ENCODE data around the gene ALOXE3. TPM values are rescaled to one million over a fixed set of nuclear protein-coding genes. Genes with fewer than 3 reads are reported as not detected.
"Not testable (repeated sequence)": the region's sequence is repeated elsewhere in the genome, so short reads cannot be mapped to it uniquely, and the experiment has no call there.

Gene ALOXE3
- total and polyA plus RNA-seq, 3 experiments from 2014 or later = not detected

- H3K27ac Mint-ChIP-seq = peak overlapping the region in 1 of 8 donors; percentile 70
- POLR2A ChIA-PET = not testable (repeated sequence)
Observed at GRCh38 chr17:8077939-8078338, 40.4 kb downstream of the ALOXE3 start.

DNA sequence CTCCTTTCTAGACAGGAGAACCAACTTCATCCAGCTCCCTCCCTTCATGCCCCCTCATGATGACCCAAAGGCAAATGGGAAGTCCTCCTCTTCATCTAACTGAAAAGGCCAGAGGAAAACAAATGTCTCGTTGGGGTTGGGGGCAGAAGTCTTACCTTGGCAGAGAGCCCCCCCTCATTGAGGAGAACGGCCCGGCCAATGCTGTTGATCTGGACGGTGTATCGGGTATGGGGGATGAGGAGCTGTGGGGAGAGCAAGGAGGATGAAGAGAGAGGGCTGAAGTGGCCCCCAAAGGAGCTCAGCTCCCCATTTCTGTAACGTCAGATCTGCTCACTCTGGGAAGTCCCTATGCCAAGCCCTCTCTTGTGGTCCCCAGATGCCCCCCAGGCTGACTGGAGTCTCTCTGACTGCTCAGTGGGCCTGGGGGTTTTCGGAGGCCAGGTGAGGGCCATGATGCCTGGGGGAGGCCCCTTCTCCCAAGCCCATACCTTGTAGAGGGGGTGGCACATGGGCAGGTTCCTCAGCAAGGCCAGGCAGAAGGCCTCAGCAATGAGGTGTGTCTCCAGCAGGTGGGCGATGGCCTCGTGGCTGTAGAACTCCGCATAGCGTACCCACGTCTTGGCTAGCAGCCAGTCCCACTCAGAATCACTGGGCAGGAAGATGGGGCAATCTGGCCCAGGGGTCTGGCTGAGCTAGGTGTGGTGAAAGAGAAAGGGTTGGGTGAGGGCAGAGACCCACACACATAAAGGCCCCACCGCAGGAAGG, 41.6 kb downstream of the ALOXE3 start:
- Mint-ChIP-seq H3K27me3 (peaks cover 26 to 32% of the 10 kb centered on the region in 2 donors), H3K4me3 (no peak overlapping the region), H3K4me1 (peaks cover 21 to 43% (median 34%) of the 10 kb centered on the region in 3 donors), H3K27ac (no peak overlapping the region), H3K36me3 (peaks cover 0 to 4% (median 0%) of the 10 kb centered on the region in 3 donors), H3K9me3 (peaks cover 0 to 1% (median 0%) of the 10 kb centered on the region in 5 donors)
- peak in 1 of 5 donors; percentile 40 for DNase-seq
- H3K4me3 ChIP-seq (ENCODE audit: low read length) = no peak overlapping the region
- no peaks in the 10 kb centered on the region for H3K9me3 ChIP-seq (ENCODE audit: low read length)
- ChIA-PET POLR2A (no interaction called here), CTCF (interaction anchor here (1.1 to 4.5 kb wide), 4 partner anchors 16 to 40 kb away, joined by 3 to 42 read pairs (median 16); no protein-coding TSS in a partner anchor)
- no peaks in the 10 kb centered on the region for H3K36me3 ChIP-seq (ENCODE audit: insufficient read depth, low read length)
- peaks cover 38% of the 10 kb centered on the region for H3K4me1 ChIP-seq (ENCODE audit: insufficient read depth, low read length)
- peaks cover 17% of the 10 kb centered on the region for H3K27me3 ChIP-seq (ENCODE audit: insufficient read depth, low read length, poor library complexity, severe bottlenecking)
- H3K27ac ChIP-seq (ENCODE audit: low read depth, low read length) = no peak overlapping the region

More at GRCh38 chr17:8077939-8078338, 40.4 kb downstream of the ALOXE3 start:
- H3K4me3 Mint-ChIP-seq = peak overlapping the region in 3 of 7 donors; percentile 44 to 61 (median 47)
- not testable (repeated sequence) for H3K36me3 ChIP-seq (ENCODE audit: insufficient read depth, low read length); H3K9me3 Mint-ChIP-seq; H3K27ac ChIP-seq (ENCODE audit: low read depth, low read length); H3K36me3 Mint-ChIP-seq; H3K4me3 ChIP-seq (ENCODE audit: low read length); DNase-seq; H3K9me3 ChIP-seq (ENCODE audit: low read length)
- H3K4me1 Mint-ChIP-seq = peaks cover 14 to 36% (median 30%) of the 10 kb centered on the region in 3 donors
- CTCF ChIA-PET = interaction anchor here (0.7 to 4.5 kb wide), 6 partner anchors 13 to 42 kb away, joined by 3 to 42 read pairs (median 6); no protein-coding TSS in a partner anchor
- peaks cover 17% of the 10 kb centered on the region for H3K27me3 ChIP-seq (ENCODE audit: insufficient read depth, low read length, poor library complexity, severe bottlenecking)
- H3K27me3 Mint-ChIP-seq = peaks cover 18 to 25% of the 10 kb centered on the region in 2 donors
- H3K4me1 ChIP-seq (ENCODE audit: insufficient read depth, low read length) = peaks cover 27% of the 10 kb centered on the region

- H3K4me3 ChIP-seq (ENCODE audit: low read length) = no peak overlapping the region
- Mint-ChIP-seq H3K4me3 (peak overlapping the region in 1 of 7 donors; percentile 36), H3K4me1 (peaks cover 21 to 41% (median 33%) of the 10 kb centered on the region in 3 donors), H3K27ac (no peak overlapping the region), H3K9me3 (peaks cover 0 to 1% (median 0%) of the 10 kb centered on the region in 5 donors), H3K36me3 (peaks cover 0 to 4% (median 0%) of the 10 kb centered on the region in 3 donors), H3K27me3 (peaks cover 31 to 41% of the 10 kb centered on the region in 2 donors)
- no peak overlapping the region for H3K27ac ChIP-seq (ENCODE audit: low read depth, low read length)
- peaks cover 38% of the 10 kb centered on the region for H3K4me1 ChIP-seq (ENCODE audit: insufficient read depth, low read length)
- H3K36me3 ChIP-seq (ENCODE audit: insufficient read depth, low read length) = no peaks in the 10 kb centered on the region
- no peak for DNase-seq
- no peaks in the 10 kb centered on the region for H3K9me3 ChIP-seq (ENCODE audit: low read length)
- CTCF ChIA-PET = interaction anchor here (1.1 to 4.5 kb wide), 6 partner anchors 15 to 225 kb away, joined by 3 to 42 read pairs (median 12); no protein-coding TSS in a partner anchor
- peaks cover 17% of the 10 kb centered on the region for H3K27me3 ChIP-seq (ENCODE audit: insufficient read depth, low read length, poor library complexity, severe bottlenecking)
- POLR2A ChIA-PET = no interaction called here
Observed at GRCh38 chr17:8075574-8076342, 42.6 kb downstream of the ALOXE3 start.

- Histone ChIP-seq H3K27me3 (ENCODE audit: insufficient read depth, low read length, poor library complexity, severe bottlenecking) (peaks cover 17% of the 10 kb centered on the region), H3K36me3 (ENCODE audit: insufficient read depth, low read length) (no peaks in the 10 kb centered on the region), H3K4me1 (ENCODE audit: insufficient read depth, low read length) (peaks cover 32% of the 10 kb centered on the region), H3K4me3 (ENCODE audit: low read length) (no peak overlapping the region), H3K9me3 (ENCODE audit: low read length) (no peaks in the 10 kb centered on the region), H3K27ac (ENCODE audit: low read depth, low read length) (no peak overlapping the region)
- peaks cover 0 to 4% (median 0%) of the 10 kb centered on the region in 3 donors for H3K36me3 Mint-ChIP-seq
- peaks cover 33 to 47% of the 10 kb centered on the region in 2 donors for H3K27me3 Mint-ChIP-seq
- no peak for DNase-seq
- peak overlapping the region in 2 of 7 donors; percentile 10 to 46 for H3K4me3 Mint-ChIP-seq
- ChIA-PET CTCF (interaction anchor here (0.9 to 3.3 kb wide), 13 partner anchors 9 to 332 kb away, joined by 3 to 33 read pairs (median 8); no protein-coding TSS in a partner anchor), POLR2A (no interaction called here)
- H3K4me1 Mint-ChIP-seq = peaks cover 21 to 35% (median 27%) of the 10 kb centered on the region in 3 donors
- peak overlapping the region in 1 of 8 donors; percentile 94 for H3K27ac Mint-ChIP-seq
- H3K9me3 Mint-ChIP-seq = peaks cover 0 to 1% (median 0%) of the 10 kb centered on the region in 5 donors
Observed at GRCh38 chr17:8075081-8075480, 43.2 kb downstream of the ALOXE3 start.

DNA sequence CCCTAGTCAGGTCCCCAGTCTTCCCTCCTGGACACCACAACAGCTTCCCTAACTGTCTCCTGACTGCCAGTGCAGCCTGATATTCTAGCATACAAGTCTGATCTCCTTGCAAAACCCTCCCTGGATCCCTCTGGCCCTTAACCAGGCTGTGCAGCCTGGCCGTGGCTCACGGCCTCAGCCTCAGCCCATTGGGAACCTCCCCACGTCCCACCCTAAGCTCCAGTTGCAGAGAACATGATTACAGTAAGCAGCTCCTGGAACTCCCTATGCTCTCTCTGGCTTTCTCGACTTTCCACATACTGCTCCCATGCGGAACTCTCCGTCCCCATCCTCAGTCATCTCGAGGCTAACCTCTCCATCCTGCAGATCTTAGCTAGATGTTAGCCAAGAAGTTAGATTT, 43.8 kb downstream of the ALOXE3 start:
- Mint-ChIP-seq H3K4me3 (peak overlapping the region in 4 of 7 donors; percentile 5 to 42 (median 9)), H3K27me3 (peaks cover 36 to 47% of the 10 kb centered on the region in 2 donors), H3K36me3 (no peaks in the 10 kb centered on the region), H3K9me3 (peaks cover 0 to 1% (median 0%) of the 10 kb centered on the region in 5 donors), H3K27ac (peak overlapping the region in 1 of 8 donors; percentile 94), H3K4me1 (peaks cover 21 to 31% (median 23%) of the 10 kb centered on the region in 3 donors)
- POLR2A ChIA-PET = interaction anchor here (0.9 to 1.2 kb wide), 2 partner anchors 14 to 221 kb away, joined by 3 to 4 read pairs; partner anchors contain the start of gene SLC25A35
- Histone ChIP-seq H3K4me1 (ENCODE audit: insufficient read depth, low read length) (peaks cover 28% of the 10 kb centered on the region), H3K27ac (ENCODE audit: low read depth, low read length) (no peak overlapping the region), H3K27me3 (ENCODE audit: insufficient read depth, low read length, poor library complexity, severe bottlenecking) (peaks cover 17% of the 10 kb centered on the region), H3K4me3 (ENCODE audit: low read length) (no peak overlapping the region), H3K36me3 (ENCODE audit: insufficient read depth, low read length) (no peaks in the 10 kb centered on the region), H3K9me3 (ENCODE audit: low read length) (no peaks in the 10 kb centered on the region)
- CTCF ChIA-PET = interaction anchor here (0.6 to 3.3 kb wide), 25 partner anchors 9 to 985 kb away, joined by 3 to 33 read pairs (median 4); partner anchors contain the start of genes BORCS6, PER1 and SLC25A35
- peak in 1 of 5 donors; percentile 10 for DNase-seq

DNA sequence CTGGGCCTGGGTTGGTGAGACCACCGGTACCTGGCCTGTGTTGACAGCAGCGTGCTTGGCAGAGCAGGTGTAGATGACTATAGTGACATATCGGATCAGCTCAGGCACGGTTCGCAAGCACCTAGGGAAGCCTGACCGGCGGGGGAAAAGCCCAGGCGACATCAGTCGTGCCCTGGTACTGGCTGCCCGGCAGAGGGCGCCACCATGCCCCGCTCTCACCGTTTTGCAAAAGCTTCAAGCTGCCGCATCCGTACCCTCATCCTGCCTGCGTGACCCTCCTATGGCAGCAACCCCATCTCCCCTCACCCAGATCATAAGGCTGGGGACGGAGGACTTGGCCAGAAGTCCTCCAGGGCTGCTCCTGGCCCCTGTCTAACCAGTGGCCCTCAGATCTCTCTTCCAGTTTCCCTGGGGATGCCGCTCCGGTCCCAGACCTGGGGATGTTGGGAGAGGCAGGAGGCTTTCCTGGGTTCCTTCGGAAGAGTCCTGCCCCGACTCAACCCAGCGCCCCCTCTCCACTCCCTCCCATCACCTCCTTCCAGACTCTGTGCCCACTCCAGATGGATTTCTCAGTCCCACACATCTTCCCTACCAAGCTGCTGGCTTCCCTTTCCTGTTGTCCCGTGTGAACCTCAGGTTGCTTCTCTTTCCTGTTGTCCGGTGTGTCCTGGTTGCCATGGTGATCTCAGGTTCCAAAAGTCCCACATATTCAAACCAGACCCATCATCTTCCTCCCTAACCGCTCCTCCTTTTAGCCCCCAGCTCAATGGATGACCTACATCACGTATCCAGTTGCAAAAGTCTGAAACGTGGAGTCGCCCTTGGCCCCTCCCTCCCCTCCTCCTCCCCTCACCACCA, 44.5 kb downstream of the ALOXE3 start:
- H3K4me1 ChIP-seq (ENCODE audit: insufficient read depth, low read length) = peaks cover 25% of the 10 kb centered on the region
- peaks cover 17% of the 10 kb centered on the region for H3K27me3 ChIP-seq (ENCODE audit: insufficient read depth, low read length, poor library complexity, severe bottlenecking)
- no peak overlapping the region for H3K27ac ChIP-seq (ENCODE audit: low read depth, low read length)
- DNase-seq = peak; percentile 70 to 85 (median 80)
- ChIA-PET POLR2A (interaction anchor here (0.9 to 1.2 kb wide), 2 partner anchors 14 to 221 kb away, joined by 3 to 4 read pairs; partner anchors contain the start of gene SLC25A35), CTCF (interaction anchor here (0.6 to 3.3 kb wide), 33 partner anchors 9 to 986 kb away, joined by 3 to 33 read pairs (median 4); partner anchors contain the start of genes BORCS6, PER1, SLC25A35 and TP53)
- Mint-ChIP-seq H3K36me3 (no peaks in the 10 kb centered on the region), H3K27me3 (peaks cover 36 to 47% of the 10 kb centered on the region in 2 donors), H3K9me3 (peaks cover 0 to 1% (median 0%) of the 10 kb centered on the region in 5 donors), H3K4me1 (peaks cover 16 to 25% (median 19%) of the 10 kb centered on the region in 3 donors), H3K27ac (peak overlapping the region in 5 of 8 donors; percentile 47 to 91 (median 78)), H3K4me3 (peak overlapping the region; percentile 16 to 86 (median 81))
- no peaks in the 10 kb centered on the region for H3K9me3 ChIP-seq (ENCODE audit: low read length)
- peak overlapping the region; percentile 51 for H3K4me3 ChIP-seq (ENCODE audit: low read length)
- H3K36me3 ChIP-seq (ENCODE audit: insufficient read depth, low read length) = no peaks in the 10 kb centered on the region

All from CD8-positive, alpha-beta memory T cell (primary cell).